Central memory CD4-positive, alpha-beta T cell (primary cell): Measurements from ENCODE around the gene PKP2.
"Not testable (repeated sequence)": the region's sequence is repeated elsewhere in the genome, so short reads cannot be mapped to it uniquely, and the experiment has no call there.

Experiments
- DNase-seq: peaks from one replicate; pipeline ENCODE4 v3.0.0; 2022

The PKP2 gene

GRCh38 chr12:32895688-32896431, 717 bp downstream of the PKP2 start:
- DNase-seq = no peak

DNA sequence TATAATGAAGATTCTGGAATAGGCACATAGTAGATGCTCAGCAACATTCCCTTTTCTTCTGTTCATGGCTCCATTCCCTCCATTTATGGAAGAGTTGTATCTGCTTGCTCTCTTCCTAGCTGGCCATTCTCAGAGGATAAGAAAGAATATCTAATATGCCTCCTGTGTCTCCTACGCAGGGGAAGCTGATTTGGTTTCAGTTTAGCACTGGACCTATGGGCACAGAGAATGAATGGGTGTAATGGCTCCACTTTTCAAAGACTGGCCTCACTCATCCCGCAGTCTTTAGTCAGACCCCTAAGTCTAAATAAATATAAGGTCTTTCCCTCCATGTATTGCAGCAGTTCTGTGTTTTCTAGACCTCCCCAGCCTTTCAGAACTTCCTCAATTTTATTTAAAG, 2.0 kb downstream of the PKP2 start:
- DNase-seq = no peak

GRCh38 chr12:32893458-32893857, 3.1 kb downstream of the PKP2 start:
- no peak for DNase-seq

DNA sequence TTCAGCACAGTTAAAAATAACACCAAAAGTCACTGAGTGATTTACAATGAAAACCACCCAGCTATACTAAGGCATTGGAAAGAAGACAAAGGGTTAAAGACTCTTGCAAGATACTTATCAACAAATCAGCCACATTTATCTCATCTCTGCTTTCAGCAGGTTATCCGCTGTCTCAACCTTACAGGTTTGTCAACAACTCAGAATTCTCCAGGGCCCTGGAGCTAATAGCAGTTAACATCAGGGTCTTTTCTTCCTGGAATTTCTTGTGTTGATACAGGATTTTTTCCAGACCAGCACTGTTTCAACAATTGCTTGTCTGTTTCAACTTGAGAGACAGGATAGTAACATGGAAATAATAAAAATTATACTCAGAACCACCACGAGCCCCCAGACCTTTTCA, 3.5 kb downstream of the PKP2 start:
- DNase-seq = no peak

- DNase-seq = not testable (repeated sequence)
Observed at GRCh38 chr12:32892369-32892768, 4.2 kb downstream of the PKP2 start.

DNA sequence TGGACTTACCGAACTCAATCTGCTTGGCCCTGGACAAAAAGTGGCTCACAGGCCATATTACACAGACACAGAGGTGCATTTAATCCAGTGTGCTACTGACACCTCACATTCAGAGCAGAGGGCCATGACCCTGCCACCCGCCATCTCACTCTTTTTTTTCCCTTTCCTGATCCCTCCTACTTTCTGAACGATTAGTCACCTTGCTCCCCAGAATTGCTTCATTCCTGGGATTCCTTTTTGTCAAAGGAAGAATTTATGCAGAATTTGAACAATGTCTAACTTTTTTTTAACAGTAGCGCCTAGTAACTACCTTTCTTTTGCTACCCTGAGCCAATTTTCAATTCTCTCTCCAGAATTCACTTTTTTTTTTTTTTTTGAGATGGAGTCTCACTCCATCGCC, 4.6 kb downstream of the PKP2 start:
- no peak for DNase-seq

GRCh38 chr12:32891526-32891925, 5.1 kb downstream of the PKP2 start:
- no peak for DNase-seq

DNA sequence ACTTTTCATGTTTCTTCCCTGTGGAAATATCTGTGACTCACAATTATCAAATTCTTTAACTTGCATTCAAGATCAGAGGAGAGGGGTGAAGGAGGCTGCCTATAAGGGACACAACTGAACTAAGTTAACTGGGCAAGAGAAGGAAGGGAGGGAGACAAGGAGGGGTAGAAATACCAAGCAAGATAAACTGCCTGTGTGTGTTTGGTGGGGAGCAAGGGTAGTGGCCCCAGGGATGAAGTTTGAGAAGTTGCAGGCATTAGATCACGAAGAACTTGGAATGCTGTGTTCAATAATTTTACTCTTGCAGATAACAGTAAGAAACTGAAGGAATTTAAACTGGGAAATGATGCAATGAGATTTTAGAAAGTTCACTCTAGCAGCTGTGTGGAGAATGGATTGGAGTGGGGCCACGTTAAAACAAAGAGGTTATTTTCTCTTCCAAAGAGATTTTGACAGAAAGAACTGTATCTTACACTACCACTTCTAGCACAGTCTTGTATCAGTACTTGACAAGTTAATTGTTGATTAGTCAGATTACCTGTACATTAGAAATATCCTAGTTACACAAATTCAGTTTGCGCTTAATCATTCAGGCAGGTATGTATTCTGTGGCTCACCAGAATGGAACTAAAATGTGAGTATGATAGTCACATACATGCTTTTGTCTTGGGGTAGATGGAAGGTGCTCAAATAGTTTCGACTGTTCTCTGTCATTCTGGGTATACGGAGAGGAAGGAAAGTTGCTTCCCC, 7.4 kb downstream of the PKP2 start:
- no peak for DNase-seq

GRCh38 chr12:32887058-32887457, 9.5 kb downstream of the PKP2 start:
- DNase-seq = no peak

DNA sequence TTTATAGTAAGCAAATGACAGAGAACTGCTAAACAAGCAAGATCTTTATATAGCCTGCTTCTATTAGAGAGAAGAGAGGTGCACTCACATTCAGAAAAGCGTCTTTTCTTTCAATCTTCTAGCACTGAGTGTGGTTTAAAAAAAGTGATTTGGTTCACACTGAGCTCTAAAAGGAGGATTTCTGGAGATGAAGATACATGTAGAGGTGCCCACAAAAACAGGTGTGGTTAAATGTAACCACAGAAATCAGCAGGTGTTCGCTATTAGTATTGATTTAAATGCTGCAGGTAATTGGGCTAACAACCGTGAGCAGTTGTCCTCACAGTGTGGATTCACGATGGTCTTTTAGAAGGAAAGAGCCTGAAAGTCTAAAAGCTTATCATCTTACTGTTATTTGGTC, 10.7 kb downstream of the PKP2 start:
- no peak for DNase-seq

GRCh38 chr12:32884962-32885361, 11.6 kb downstream of the PKP2 start:
- DNase-seq = no peak

- DNase-seq = no peak
Observed at GRCh38 chr12:32881702-32882101, 14.9 kb downstream of the PKP2 start.

GRCh38 chr12:32881107-32881506, 15.5 kb downstream of the PKP2 start:
- no peak for DNase-seq

GRCh38 chr12:32879066-32879465, 17.5 kb downstream of the PKP2 start:
- not testable (repeated sequence) for DNase-seq

DNA sequence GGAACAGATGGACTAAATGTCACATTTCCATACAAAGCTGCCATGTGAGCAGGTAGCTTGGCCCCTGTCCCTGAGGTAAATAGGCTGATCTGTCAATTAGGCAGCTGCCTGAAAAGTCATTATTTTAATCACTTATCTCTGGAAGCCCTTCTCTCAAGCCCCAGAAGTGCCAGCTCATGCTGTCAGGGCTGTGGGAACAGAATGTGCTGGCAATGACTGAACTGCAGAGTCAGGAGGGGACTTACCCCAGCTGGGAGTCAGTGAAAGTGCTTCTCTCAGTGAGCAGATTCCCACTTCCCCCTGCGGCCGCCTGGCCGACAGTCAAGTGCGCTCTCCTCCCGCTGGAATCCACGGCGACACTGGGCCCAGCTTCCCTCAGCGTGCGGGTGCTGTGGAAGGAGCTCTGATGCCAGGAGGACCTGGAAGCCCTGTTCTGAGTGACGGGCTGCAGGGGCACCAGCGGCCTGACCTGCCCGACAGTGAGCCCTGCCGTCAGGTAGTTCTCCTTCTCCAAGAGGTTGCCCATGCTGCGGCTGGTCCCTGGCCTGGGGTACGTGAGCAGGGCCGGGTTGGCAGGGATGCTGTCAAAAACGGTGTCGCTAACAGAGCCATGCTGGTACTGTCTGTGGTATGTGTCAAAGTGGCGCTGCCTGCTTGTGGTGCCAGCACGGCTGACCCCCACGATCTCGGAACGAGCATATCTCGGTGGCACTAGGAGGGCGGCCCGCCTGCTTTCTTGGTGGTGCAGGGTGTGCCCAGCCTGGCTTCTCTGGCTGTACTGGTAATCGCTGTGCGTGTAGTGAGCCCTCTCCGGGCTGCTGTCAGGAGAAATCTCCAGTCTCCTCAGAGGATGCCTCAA, 18.7 kb downstream of the PKP2 start:
- DNase-seq = no peak

- no peak for DNase-seq
Observed at GRCh38 chr12:32876004-32876403, 20.6 kb downstream of the PKP2 start.

DNA sequence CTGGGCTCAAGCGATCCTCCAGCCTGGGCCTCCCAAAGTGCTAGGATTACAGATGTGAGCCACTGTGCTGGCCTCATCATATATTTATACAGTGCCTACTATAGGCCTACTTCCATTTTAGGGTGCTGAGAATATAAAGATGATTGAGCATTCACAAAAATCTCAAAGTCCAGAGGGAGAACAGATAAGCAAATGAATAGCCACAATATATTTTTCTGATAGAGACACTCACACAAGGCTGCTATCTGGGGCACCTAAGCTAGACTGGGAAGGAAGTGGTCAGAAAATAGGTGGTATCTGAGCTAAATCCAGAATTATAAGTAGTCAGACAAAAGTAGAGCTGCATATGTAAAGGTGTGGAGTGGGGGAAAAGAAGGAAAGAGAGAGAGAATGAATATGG, 21.6 kb downstream of the PKP2 start:
- DNase-seq = no peak

- DNase-seq = no peak
Observed at GRCh38 chr12:32874078-32874477, 22.5 kb downstream of the PKP2 start.

- not testable (repeated sequence) for DNase-seq
Observed at GRCh38 chr12:32872416-32872815, 24.2 kb downstream of the PKP2 start.

DNA sequence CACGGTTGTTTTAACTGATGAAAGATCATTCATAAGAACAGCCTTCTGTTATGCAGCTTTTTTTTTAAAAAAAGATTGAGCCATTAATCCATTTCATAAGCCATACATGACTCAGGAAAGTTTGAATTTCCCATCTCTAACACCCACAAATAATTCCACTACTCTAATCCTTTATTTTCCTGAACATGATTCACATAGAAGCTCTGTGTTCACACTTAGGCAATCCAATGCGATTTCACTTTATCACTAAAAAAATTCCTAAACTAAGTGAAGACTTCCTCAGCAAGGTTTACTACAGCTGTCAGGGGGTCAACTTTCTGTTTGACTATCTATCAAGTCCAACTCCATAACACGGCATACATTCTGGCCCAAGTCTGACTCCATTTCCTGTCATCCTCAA, 25.9 kb downstream of the PKP2 start:
- no peak for DNase-seq

DNA sequence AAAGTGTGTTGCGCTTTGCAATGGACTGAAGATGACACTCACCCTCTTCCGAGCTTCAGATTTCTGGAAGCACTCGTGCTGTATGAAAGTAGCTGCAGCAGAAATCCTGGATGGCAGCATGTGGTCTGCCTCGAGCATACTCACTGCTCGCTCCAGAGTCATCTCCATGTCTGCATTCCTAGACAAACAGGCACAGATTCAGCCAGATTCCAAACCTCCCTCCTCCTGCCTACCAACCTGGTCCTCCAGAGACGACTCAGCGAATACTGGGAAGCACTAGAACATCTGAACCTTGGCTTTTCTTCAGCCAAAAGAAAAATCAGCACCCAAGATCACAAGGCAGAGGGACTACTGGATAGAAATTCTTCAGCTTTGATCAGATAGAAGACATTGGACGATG, 27.7 kb downstream of the PKP2 start:
- no peak for DNase-seq

DNA sequence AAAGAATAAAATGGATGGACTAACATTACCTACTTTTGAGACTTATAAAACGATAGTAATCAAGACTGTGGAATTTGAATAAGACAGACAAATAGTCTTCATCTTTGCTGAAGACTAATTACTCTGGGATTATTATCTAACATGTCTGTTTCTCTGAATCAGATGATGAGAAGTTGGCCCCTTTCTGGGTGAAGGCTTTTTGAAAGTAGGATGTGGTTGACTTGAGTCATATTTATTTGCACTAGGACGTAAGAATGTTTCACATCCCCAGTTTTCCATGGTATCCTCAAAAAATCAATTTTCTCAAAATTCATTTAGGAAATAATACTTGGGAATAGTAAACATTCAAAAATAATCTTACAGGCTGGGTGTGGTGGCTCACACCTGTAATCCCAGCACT, 31.8 kb downstream of the PKP2 start:
- no peak for DNase-seq

DNA sequence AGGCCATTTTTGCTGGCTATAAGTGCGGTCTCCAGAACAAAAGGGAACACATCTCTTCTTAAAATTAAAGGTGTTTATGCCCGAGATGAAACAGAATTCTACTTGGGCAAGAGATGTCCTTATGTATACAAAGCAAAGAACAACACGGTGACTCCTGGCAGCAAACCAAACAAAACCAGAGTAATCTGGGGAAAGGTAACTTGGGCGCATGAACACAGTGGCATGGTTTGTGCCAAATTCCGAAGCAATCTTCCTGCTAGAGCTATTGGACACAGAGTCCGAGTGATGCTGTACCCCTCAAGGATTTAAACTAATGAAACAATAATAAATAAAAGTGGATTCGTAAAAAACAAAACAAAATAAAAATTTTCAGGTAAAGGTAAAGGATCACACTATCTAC, 33.4 kb downstream of the PKP2 start:
- no peak for DNase-seq

DNA sequence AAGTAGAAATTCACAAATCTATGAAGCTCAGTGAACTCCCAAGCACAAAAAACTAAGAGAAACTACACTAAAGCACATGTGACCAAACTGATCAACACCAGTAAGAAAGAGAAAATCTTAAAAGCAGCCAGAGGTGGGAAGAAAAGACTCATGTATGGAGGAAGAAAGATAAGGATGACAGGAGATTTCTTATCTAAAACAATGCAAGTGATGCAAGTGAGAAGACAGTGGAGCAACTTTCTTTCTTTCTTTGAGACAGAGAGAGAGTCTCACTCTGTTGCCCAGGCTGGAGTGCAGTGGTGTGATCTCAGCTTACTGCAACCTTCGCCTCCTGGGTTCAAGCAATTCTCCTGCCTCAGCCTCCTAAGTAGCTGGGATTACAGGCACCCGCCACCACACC, 34.9 kb downstream of the PKP2 start:
- DNase-seq = not testable (repeated sequence)
